ENCODE data around the gene SMIM38. TPM values are rescaled to one million over a fixed set of nuclear protein-coding genes. Genes with fewer than 3 reads are reported as not detected.
A peak's percentile ranks its signal among the peaks of the same experiment; 100 is the strongest.

SMIM38 gene
- total and polyA plus RNA-seq, 2 of the 4 experiments (the other 2 are of a cell fraction) = under 0.01 to 0.05 TPM

DNA sequence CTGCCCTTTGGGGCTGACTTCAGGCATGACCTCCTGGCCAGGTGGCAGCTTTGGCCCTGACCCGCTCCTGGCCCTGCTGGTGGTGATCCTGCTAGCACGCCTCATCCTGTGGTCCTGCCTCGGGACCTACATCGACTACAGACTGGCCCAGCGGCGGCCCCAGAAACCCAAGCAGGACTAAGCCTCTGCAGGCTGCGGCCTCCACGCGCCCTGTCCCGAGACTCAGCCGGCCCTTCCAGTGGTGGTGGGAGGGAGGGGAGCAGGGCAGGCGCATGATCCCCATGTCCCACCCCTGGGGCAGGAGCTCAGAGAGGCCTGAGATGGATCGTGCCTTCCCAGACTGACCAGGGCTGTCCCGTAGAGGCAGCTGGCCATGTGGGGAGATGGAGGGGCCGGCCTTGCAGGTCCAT lies 2.1 kb downstream of the SMIM38 start:
- Histone ChIP-seq H3K18ac (ENCODE audit: low read depth, low read length) (peak overlapping the region; percentile 11; the same call in 1 of the 2 replicates), H3K4me3 (ENCODE audit: insufficient read depth, low read depth, low read length) (no peak overlapping the region), H3K4ac (ENCODE audit: low read depth, low read length) (peak overlapping the region; percentile 77), H3K4me1 (ENCODE audit: control insufficient read depth, insufficient read depth, low read length) (peaks cover 20% of the 10 kb centered on the region), H2BK15ac (ENCODE audit: low read depth, low read length) (peak overlapping the region; percentile 5; the same call in 1 of the 3 replicates), H2AK5ac (ENCODE audit: low read depth, low read length) (peak overlapping the region; percentile 94), H2AK9ac (replicated peaks; ENCODE audit: low read depth, low read length, poor library complexity) (peak overlapping the region; percentile 92), H3K56ac (ENCODE audit: extremely low read depth, insufficient read depth, low read length) (no peak overlapping the region), H3K79me1 (ENCODE audit: low read depth in 1 of 2, low read length in 2 of 2) (no peaks in the 10 kb centered on the region), H2BK20ac (ENCODE audit: low read depth, low read length) (peak overlapping the region; percentile 63), H3K27ac (ENCODE audit: insufficient read depth, low read length) (no peak overlapping the region; the same call in 1 of the 2 replicates), H4K5ac (ENCODE audit: low read depth, low read length) (peak overlapping the region; percentile 39), H3K36me3 (ENCODE audit: control insufficient read depth, insufficient read depth, low read length) (no peaks in the 10 kb centered on the region), H2AFZ (replicated peaks; ENCODE audit: low read length, poor library complexity) (peak overlapping the region; percentile 83), H4K8ac (ENCODE audit: low read depth in 2 of 2, low read length in 2 of 2) (peak overlapping the region; percentile 52 to 80; a peak in 3 of 4 replicates), H4K20me1 (ENCODE audit: insufficient read depth, low read length) (no peaks in the 10 kb centered on the region), H3K4me2 (ENCODE audit: low read depth, low read length) (no peak overlapping the region), H3K9me3 (ENCODE audit: control insufficient read depth, insufficient read depth, low read length) (no peaks in the 10 kb centered on the region), H3K23ac (ENCODE audit: low read depth, low read length) (no peak overlapping the region), H4K91ac (ENCODE audit: insufficient read depth, low read depth, low read length) (peak overlapping the region; percentile 58), H3K9ac (ENCODE audit: low read depth, low read length) (no peak overlapping the region), H2BK5ac (ENCODE audit: low read depth, low read length, poor library complexity, severe bottlenecking) (no peak overlapping the region), H3K14ac (replicated peaks; ENCODE audit: low read depth, low read length) (no peak overlapping the region; the same call in 1 of the 2 replicates), H3K9me1 (ENCODE audit: insufficient read depth, low read length) (peaks cover 3% of the 10 kb centered on the region), H2BK120ac (ENCODE audit: low read depth, low read length) (peak overlapping the region; percentile 17), H3K27me3 (ENCODE audit: control insufficient read depth, insufficient read depth, low read length) (no peaks in the 10 kb centered on the region)
- intact Hi-C loops (cut with micrococcal nuclease) = no loop called here
- ChIA-PET CTCF (no interaction called here), POLR2A (ENCODE audit: unreplicated experiment) (no interaction called here)
- 100% methylated on average over 2 of the region's 15 CpGs; no CpG with 5 or more reads in 1 of the 2 experiments for WGBS, 2 experiments (ENCODE audit: extremely low coverage in 2 of 2, insufficient read length in 1 of 2)
- no TSS peak for BruUV-seq (replicated peaks)
- ATAC-seq (ENCODE audit: low read depth) (no peak), DNase-seq (no peak)
- TF ChIP-seq RFX5 (IDR thresholded peaks at IDR 0.05; ENCODE audit: low read depth, low read length) = no peak
- no peak for TF ChIP-seq CTCF (conservative IDR thresholded peaks at IDR 0.05; ENCODE audit: low read depth, low read length)
- no peak for TF ChIP-seq CEBPB (IDR thresholded peaks at IDR 0.05; ENCODE audit: low read depth, low read length)
- no peak for TF ChIP-seq ELK1 (IDR thresholded peaks at IDR 0.05; ENCODE audit: borderline replicate concordance, low read depth, low read length)
- no peak for TF ChIP-seq RCOR1 (IDR thresholded peaks at IDR 0.05; ENCODE audit: insufficient replicate concordance, low read length)
- no peak for TF ChIP-seq FOS (IDR thresholded peaks at IDR 0.05; ENCODE audit: low read depth, low read length)
- TF ChIP-seq RAD21 (IDR thresholded peaks at IDR 0.05; ENCODE audit: low read length) = no peak
- TF ChIP-seq MXI1 (IDR thresholded peaks at IDR 0.05; ENCODE audit: borderline replicate concordance, low read depth, low read length) = no peak
- no peak for TF ChIP-seq BHLHE40 (IDR thresholded peaks at IDR 0.05; ENCODE audit: low read depth, low read length)
- no peak for TF ChIP-seq NFE2L2 (IDR thresholded peaks at IDR 0.05; ENCODE audit: low read depth, low read length)
- TF ChIP-seq, protein P1, sequence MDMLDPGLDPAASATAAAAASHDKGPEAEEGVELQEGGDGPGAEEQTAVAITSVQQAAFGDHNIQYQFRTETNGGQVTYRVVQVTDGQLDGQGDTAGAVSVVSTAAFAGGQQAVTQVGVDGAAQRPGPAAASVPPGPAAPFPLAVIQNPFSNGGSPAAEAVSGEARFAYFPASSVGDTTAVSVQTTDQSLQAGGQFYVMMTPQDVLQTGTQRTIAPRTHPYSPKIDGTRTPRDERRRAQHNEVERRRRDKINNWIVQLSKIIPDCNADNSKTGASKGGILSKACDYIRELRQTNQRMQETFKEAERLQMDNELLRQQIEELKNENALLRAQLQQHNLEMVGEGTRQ (IDR thresholded peaks at IDR 0.05; ENCODE audit: low read depth, low read length) = no peak
- TF ChIP-seq SMC3 (IDR thresholded peaks at IDR 0.05; ENCODE audit: low read depth, low read length) = no peak
- no peak for TF ChIP-seq POLR2A (IDR thresholded peaks at IDR 0.05; ENCODE audit: low read depth, low read length)
- no peak for TF ChIP-seq CHD1 (IDR thresholded peaks at IDR 0.05; ENCODE audit: low read depth, low read length)
- TF ChIP-seq MAFK (IDR thresholded peaks at IDR 0.05; ENCODE audit: low read depth, low read length) = no peak
- dilution Hi-C loops (cut with HindIII; ENCODE audit: low sequenced_read_pairs, unreplicated experiment) = no loop called here
- in situ Hi-C loops (cut with MboI; ENCODE audit: low sequenced_read_pairs) = no loop called here

All from IMR-90 (cell line).